Measurements from ENCODE around the gene GAB4.

DNA sequence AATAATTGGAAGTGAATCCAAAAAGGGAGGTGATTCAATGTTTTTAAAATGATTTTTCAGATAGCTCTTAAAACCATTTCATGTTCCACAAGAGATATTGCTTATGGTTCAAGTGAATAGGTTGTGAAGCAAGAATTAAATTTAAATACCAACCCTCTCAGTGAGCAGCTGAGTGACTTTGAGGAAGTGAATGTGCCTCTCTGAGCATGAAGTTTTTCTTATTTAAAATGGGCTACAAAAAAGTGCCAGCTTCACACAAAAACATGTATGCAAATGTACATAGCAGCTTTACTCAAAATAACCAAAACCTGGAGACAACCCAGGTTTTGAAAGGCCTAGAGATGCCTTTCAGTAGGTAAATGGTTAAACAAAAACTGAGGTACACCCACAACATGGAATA lies 35.5 kb upstream of the GAB4 start:
- TF ChIP-seq, protein P1, sequence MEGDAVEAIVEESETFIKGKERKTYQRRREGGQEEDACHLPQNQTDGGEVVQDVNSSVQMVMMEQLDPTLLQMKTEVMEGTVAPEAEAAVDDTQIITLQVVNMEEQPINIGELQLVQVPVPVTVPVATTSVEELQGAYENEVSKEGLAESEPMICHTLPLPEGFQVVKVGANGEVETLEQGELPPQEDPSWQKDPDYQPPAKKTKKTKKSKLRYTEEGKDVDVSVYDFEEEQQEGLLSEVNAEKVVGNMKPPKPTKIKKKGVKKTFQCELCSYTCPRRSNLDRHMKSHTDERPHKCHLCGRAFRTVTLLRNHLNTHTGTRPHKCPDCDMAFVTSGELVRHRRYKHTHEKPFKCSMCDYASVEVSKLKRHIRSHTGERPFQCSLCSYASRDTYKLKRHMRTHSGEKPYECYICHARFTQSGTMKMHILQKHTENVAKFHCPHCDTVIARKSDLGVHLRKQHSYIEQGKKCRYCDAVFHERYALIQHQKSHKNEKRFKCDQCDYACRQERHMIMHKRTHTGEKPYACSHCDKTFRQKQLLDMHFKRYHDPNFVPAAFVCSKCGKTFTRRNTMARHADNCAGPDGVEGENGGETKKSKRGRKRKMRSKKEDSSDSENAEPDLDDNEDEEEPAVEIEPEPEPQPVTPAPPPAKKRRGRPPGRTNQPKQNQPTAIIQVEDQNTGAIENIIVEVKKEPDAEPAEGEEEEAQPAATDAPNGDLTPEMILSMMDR (IDR thresholded peaks at IDR 0.05 in 2 of 3, conservative IDR thresholded peaks at IDR 0.05 in 1 of 3; ENCODE audit: control insufficient read depth in 2 of 3, extremely low read depth in 1 of 3, insufficient read depth in 1 of 3, low read depth in 3 of 3, low read length in 3 of 3), result no peak
- TF ChIP-seq CBFB (IDR thresholded peaks at IDR 0.05; ENCODE audit: low read depth), result no peak
